ENCODE data around the gene MUCL3. TPM values are rescaled to one million over a fixed set of nuclear protein-coding genes. Genes with fewer than 3 reads are reported as not detected.

Gene MUCL3
- total and polyA plus RNA-seq, 2 of the 8 experiments (the other 6 are each of a cell fraction or from before 2014, with no cell fraction given) = 0.15 to 0.37 TPM

DNA sequence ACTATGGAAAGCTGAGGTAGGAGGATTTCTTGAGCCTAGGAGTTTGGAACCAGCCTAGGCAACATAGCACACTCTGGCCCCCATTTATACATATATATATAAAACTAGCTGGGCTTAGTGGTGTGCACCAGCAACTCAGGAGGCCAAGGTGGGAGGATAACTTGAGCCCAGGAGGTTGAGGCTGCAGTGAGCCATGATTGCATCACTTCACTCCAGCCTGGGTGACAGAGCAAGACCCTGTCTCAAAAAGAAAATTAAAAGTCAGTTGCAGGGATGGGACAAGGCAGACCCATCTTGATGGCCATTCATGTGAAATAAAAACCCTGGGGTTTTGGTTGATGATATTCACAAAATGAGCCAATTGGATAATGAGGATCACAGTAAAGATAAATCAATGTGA is 39.3 kb upstream of the MUCL3 start:
- H3K18ac ChIP-seq (ENCODE audit: extremely low read depth, low read length) = no peak overlapping the region
- no peaks in the 10 kb centered on the region for H3K27me3 ChIP-seq (replicated peaks in 1 of 4; ENCODE audit: control insufficient read depth in 3 of 4, extremely low read depth in 1 of 4, insufficient read depth in 3 of 4, low read length in 3 of 4)
- no peak overlapping the region for H2AFZ ChIP-seq (ENCODE audit: low read length)
- H3K14ac ChIP-seq (ENCODE audit: insufficient read length) = no peak overlapping the region
- H3K9ac ChIP-seq (replicated peaks in 1 of 4; ENCODE audit: extremely low read depth in 1 of 4, low read depth in 3 of 4, low read length in 3 of 4) = no peak overlapping the region
- H4K8ac ChIP-seq (ENCODE audit: extremely low read depth, insufficient read depth, low read length) = no peak overlapping the region
- no peak overlapping the region for H4K5ac ChIP-seq (ENCODE audit: insufficient read length, low read depth, low read length)
- DNase-seq (ENCODE audit: low read depth in 1 of 2, low spot score in 2 of 2) = no peak
- no peak overlapping the region for H3K23ac ChIP-seq (ENCODE audit: insufficient read length)
- TF ChIP-seq, protein P1, sequence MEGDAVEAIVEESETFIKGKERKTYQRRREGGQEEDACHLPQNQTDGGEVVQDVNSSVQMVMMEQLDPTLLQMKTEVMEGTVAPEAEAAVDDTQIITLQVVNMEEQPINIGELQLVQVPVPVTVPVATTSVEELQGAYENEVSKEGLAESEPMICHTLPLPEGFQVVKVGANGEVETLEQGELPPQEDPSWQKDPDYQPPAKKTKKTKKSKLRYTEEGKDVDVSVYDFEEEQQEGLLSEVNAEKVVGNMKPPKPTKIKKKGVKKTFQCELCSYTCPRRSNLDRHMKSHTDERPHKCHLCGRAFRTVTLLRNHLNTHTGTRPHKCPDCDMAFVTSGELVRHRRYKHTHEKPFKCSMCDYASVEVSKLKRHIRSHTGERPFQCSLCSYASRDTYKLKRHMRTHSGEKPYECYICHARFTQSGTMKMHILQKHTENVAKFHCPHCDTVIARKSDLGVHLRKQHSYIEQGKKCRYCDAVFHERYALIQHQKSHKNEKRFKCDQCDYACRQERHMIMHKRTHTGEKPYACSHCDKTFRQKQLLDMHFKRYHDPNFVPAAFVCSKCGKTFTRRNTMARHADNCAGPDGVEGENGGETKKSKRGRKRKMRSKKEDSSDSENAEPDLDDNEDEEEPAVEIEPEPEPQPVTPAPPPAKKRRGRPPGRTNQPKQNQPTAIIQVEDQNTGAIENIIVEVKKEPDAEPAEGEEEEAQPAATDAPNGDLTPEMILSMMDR (IDR thresholded peaks at IDR 0.05; ENCODE audit: control extremely low read depth in 1 of 3, insufficient read depth in 1 of 3, low read depth in 1 of 3, low read length in 3 of 3) = no peak
- TF ChIP-seq CEBPB (IDR thresholded peaks at IDR 0.05; ENCODE audit: low read depth, low read length) = 0 out of 2 replicates have a peak, but pooled peaks have one; percentile 17
- ChIA-PET CTCF (ENCODE audit: partially characterized antibody) (interaction anchor here (0.6 to 1.5 kb wide), 5 partner anchors 12 to 168 kb away, joined by 3 to 5 read pairs (median 4); partner anchors contain the start of gene VARS2), POLR2A (ENCODE audit: partially characterized antibody) (interaction anchor here (0.6 to 5.4 kb wide), 9 partner anchors 9 to 75 kb away, joined by 3 to 22 read pairs (median 4); partner anchors contain the start of genes DDR1 and VARS2)
- no peak overlapping the region for H2BK12ac ChIP-seq (ENCODE audit: low read depth, low read length)
- H3K4me2 ChIP-seq (ENCODE audit: insufficient read depth in 1 of 2, low read depth in 2 of 2, low read length in 2 of 2) = no peak overlapping the region
- no peak overlapping the region for H4K91ac ChIP-seq (replicated peaks; ENCODE audit: insufficient read length, low read length)
- H3K79me2 ChIP-seq (ENCODE audit: control insufficient read depth in 1 of 2, insufficient read depth in 2 of 2, low read length in 2 of 2) = no peaks in the 10 kb centered on the region
- no peak overlapping the region for H2BK120ac ChIP-seq (replicated peaks; ENCODE audit: low read depth, low read length)
- peaks cover 0 to 3% of the 10 kb centered on the region in 2 experiments for H4K20me1 ChIP-seq (replicated peaks in 1 of 2; ENCODE audit: control insufficient read depth in 1 of 2, insufficient read depth in 2 of 2, low read length in 2 of 2)
- H2BK5ac ChIP-seq (ENCODE audit: low read depth, low read length) = no peak overlapping the region
- no peak overlapping the region for H3K4ac ChIP-seq (replicated peaks; ENCODE audit: insufficient read length, low read depth, low read length)
- no peak overlapping the region for H2BK20ac ChIP-seq (ENCODE audit: low read length)
- no peak for FAIRE-seq
- H3K4me3 ChIP-seq (ENCODE audit: extremely low read depth in 1 of 4, insufficient read depth in 2 of 4, low read depth in 3 of 4, low read length in 4 of 4) = no peak overlapping the region
- H3K36me3 ChIP-seq (ENCODE audit: control insufficient read depth in 2 of 4, insufficient read depth in 4 of 4, low read length in 3 of 4) = peaks cover 19 to 38% (median 33%) of the 10 kb centered on the region in 4 experiments
- 0 out of 7 replicates have a peak, but pooled peaks cover 0 to 2% (median 0%) of the 10 kb centered on the region in 4 experiments for H3K4me1 ChIP-seq (replicated peaks in 1 of 4; ENCODE audit: control insufficient read depth in 3 of 4, insufficient read depth in 4 of 4, low read length in 3 of 4)
- no peak overlapping the region for H2BK15ac ChIP-seq (ENCODE audit: low read length)
- H3K23me2 ChIP-seq (ENCODE audit: low read depth, low read length) = no peaks in the 10 kb centered on the region
- no peaks in the 10 kb centered on the region for H3K9me3 ChIP-seq (ENCODE audit: insufficient read depth in 2 of 2, low read depth in 1 of 2, low read length in 1 of 2)
- H3K27ac ChIP-seq (ENCODE audit: low read depth, low read length) = no peak overlapping the region
- no peak overlapping the region for H3K56ac ChIP-seq (replicated peaks; ENCODE audit: insufficient read length, low read depth, low read length)
- no peak overlapping the region for H2AK5ac ChIP-seq (ENCODE audit: low read depth, low read length)
- H3K79me1 ChIP-seq (ENCODE audit: low read depth, low read length) = 0 out of 2 replicates have a peak, but pooled peaks cover 2% of the 10 kb centered on the region

Data from H1 (cell line).